Stimulated activated CD4-positive, alpha-beta T cell treated with anti-CD3 and anti-CD28 coated beads, Interleukin-12 subunit alpha, Interleukin-12 subunit beta, amount 100 ng/mL, for 48 hours (primary cell): Measurements from ENCODE around the gene KRT74.

ENCODE experiments used
- DNase-seq, 3 donors: peaks; one replicate each; pipeline ENCODE4 v3.0.0-alpha.2; 2020; ENCODE audit warnings: low read depth in 2 of 3, low spot score in 1 of 3

KRT74 gene

GRCh38 chr12:52539821-52540173, 33.8 kb downstream of the KRT74 start:
- no peak for DNase-seq

GRCh38 chr12:52539083-52539820, 34.4 kb downstream of the KRT74 start:
- no peak for DNase-seq

GRCh38 chr12:52537101-52537500, 36.5 kb downstream of the KRT74 start:
- DNase-seq = no peak

- DNase-seq = no peak
These were observed 38.1 kb downstream of the KRT74 start for GRCh38 chr12:52535574-52535973.

GRCh38 chr12:52534482-52534881, 39.2 kb downstream of the KRT74 start:
- DNase-seq = no peak

GRCh38 chr12:52533686-52534470, 39.8 kb downstream of the KRT74 start:
- no peak for DNase-seq

GRCh38 chr12:52532636-52533035, 41.0 kb downstream of the KRT74 start:
- DNase-seq = no peak

GRCh38 chr12:52531566-52532300, 41.9 kb downstream of the KRT74 start:
- DNase-seq = no peak

GRCh38 chr12:52530905-52531304, 42.7 kb downstream of the KRT74 start:
- no peak for DNase-seq

- no peak for DNase-seq
These were observed 43.3 kb downstream of the KRT74 start for GRCh38 chr12:52530366-52530765.

- DNase-seq = no peak
These were observed 43.8 kb downstream of the KRT74 start for GRCh38 chr12:52529846-52530245.

GRCh38 chr12:52529417-52529816, 44.2 kb downstream of the KRT74 start:
- no peak for DNase-seq

GRCh38 chr12:52528641-52529143, 45.0 kb downstream of the KRT74 start:
- no peak for DNase-seq

GRCh38 chr12:52527121-52527800, 46.4 kb downstream of the KRT74 start:
- DNase-seq = no peak

- DNase-seq = no peak
These were observed 47.1 kb downstream of the KRT74 start for GRCh38 chr12:52526511-52526951.

GRCh38 chr12:52525661-52526499, 47.8 kb downstream of the KRT74 start:
- no peak for DNase-seq

GRCh38 chr12:52524898-52525591, 48.6 kb downstream of the KRT74 start:
- DNase-seq = no peak

- DNase-seq = no peak
These were observed 49.3 kb downstream of the KRT74 start for GRCh38 chr12:52524241-52524897.

- no peak for DNase-seq
These were observed 49.8 kb downstream of the KRT74 start for GRCh38 chr12:52523824-52524223.
